HG02938 (cell line): ENCODE data around the gene CHD6.
"Not testable (repeated sequence)": the region's sequence is repeated elsewhere in the genome, so short reads cannot be mapped to it uniquely, and the experiment has no call there.

Experiments used
- ATAC-seq: cut with Tn5 transposase; IDR thresholded peaks from one replicate; pipeline ENCODE4 v1.9.1; 2021; ENCODE audit warnings: mild to moderate bottlenecking, moderate library complexity; ENCODE audit not compliant: unreplicated experiment

Gene CHD6

DNA sequence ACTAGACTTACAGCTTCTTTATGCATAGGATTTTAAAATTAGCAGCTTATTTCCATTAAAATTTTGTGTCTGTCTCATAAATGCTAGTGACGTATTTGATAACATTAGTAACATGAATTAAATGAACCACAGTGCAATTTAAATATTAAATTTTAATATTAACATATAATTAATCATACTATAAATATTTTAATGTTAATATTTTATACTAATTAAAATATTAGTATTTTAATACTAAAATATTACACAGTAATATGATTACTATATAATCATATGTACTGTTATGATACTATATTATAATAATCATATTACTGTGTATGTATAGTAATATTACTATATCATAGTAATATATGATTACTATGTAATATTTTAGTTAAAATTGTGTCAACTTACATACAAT, 73.7 kb downstream of the CHD6 start:
- no peak for ATAC-seq

DNA sequence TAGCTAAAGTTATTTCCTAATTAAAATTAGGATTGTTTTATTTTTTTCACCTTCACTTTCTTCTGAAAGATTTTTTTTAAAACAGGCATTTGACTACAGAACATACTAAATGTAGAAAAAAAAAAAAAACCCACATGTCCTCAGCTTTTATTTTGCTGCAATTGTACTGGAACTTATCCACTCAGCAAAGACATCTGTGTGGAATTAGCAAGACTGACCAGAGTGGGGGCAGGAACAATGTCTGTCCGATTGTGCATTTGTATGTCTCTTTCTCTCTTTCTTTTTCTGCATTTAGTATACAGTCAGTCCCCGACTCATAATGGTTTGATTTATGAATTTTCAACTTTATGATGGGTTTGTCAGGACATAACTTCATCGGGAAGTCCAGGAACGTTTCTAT, 77.3 kb downstream of the CHD6 start:
- no peak for ATAC-seq

DNA sequence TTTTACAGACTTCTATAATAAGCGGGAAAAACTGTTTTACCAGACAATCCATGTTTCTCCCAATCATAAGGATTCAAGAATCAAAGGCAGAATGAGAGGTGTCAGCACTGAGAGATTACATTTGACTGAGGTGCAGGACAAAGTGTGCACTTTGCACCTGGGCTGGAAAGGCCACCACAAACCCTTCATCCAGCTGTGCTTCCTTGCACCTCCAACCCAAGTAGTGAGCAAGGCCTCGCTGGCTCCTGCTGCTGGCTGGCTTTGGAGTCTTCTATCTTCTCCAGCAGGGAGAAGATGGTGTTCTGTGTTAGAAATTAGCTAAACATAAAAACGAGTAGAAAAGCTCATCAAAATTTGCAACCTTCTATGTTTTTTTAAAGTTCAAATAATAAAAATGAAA, 77.7 kb downstream of the CHD6 start:
- no peak for ATAC-seq

DNA sequence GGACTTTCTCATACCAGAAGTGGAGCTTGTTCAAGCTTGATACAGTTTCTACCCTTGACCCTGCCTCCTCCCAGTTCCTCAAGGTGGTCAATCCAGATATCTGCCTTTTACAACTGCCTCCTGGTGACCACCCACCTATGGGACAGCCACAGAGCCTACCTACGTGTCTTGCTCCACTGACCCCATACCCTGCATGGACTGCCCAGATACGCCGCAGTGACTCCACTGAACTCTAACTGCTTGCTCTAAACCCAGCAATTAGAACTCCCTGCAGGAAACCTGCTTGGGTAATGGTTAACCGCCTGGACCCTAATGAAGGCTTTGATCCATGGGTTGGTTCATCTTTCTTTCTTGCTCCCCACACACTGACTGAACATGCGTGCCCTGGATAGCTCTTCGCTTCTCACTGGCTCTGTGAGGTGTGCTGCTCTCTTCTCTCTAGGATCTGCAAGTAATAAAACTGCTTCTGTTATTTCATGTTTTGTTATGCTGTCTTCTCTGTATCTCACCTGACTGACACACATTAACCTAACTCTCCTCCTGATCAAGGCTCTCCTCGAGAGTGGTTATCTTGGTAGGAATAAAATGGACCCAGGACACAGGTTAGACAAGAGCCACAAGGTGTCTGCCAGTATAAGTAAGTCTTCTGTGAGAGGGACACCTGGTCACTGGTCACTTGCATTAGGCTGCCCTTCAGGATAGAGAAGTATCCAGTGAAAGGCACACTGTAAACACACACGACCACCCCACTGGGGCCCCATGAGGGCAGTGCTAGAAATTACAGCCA, 79.2 kb downstream of the CHD6 start:
- no peak for ATAC-seq

DNA sequence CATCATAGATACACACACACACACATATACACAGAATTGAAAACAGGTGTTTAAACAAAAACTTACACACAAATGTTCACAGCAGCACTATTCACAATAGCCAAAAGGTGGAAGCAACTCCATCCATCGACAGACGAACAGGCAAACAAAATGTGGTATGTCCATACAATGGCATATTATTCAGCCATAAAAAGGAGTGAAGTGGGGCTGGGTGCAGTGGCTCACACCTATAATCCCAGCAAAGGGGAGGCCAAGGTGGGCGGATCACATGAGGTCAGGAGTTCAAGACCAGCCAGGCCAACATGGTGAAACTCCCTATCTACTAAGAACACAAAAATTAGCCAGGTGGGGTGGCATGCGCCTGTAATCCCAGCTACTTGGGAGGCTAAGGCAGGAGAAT, 80.3 kb downstream of the CHD6 start:
- no peak for ATAC-seq

DNA sequence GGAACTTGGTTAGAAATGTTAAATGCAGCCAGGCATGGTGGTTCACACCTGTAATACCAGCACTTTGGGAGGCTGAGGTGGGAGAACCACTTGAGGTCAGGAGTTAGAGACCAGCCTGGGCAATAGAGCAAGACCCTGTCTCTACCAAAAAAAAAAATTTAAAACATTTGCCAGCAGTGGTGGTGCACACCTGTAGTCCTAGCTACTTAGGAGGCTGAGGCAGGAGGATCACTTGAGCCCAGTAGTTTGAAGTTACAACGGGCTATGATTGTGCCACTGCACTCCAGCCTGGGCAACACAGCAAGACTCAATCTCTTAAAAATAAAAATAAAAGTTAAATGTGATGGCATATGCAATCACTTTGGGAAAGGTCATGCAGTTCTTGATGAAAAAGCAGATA, 82.6 kb downstream of the CHD6 start:
- ATAC-seq = not testable (repeated sequence)

DNA sequence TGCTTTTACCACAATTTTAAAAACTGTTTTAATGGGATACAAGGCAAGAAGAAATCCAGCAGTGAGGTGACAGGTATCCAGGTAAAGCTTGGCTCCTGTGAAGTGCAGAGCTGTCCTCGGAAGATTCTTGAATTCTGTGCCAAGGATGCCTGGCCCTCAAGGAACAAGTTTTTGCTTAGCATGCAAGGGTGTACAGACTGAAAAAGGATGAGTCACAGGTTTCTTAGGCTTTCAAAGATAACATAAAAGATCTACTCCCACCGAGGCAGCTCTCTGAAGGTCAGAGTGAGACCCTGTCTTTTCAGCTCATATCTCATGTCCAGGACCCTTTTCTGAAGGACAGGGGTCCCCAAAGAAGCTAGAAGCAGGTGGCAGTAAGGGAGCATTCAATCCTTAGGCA, 83.3 kb downstream of the CHD6 start:
- ATAC-seq = no peak

DNA sequence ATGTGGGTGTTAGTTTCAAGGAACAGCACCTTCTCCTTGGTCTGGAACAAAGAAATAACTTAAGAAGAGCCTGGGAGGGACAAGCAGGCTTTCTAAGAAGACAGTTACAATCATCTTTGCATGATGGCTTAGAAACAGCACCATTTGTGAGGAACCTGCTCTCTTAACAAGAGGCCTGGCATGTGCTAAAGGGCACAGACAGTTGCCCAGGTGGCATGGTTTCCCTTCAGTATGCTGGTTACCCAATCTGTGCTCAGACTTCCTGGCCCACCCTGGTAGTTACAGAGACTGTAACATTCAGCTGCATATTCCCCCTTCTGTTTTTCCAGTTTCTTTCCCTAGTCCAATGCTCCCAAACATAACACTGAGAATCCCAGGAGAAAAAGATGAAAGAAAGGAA, 84.0 kb downstream of the CHD6 start:
- no peak for ATAC-seq

DNA sequence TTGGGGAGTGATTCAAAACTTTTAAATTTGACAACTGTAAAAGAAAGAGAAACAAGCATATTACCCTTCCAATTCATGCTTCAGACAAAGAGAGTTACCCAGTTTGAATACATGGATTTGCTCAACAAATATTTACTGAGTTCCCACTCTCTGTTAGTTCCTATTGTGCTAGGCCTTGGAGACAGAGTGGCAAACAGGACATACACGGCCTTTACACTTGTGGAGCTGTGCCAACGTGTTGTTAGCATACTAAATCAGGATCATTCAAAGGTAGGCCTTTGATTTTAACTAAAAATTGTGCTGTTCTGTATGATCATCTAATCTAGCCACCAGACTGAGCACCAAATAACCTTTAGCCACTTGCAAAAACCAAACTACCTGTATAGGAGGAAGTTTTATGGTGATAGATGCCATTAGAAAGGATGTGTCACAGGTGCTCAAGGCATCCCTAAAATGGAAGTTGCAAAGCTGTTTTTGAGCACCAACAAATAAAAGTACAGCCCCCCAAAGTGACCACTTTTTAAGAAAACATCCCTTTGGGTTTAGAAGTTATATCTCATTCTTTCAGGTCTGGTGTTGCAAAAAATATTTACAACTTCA, 84.5 kb downstream of the CHD6 start:
- ATAC-seq = no peak

DNA sequence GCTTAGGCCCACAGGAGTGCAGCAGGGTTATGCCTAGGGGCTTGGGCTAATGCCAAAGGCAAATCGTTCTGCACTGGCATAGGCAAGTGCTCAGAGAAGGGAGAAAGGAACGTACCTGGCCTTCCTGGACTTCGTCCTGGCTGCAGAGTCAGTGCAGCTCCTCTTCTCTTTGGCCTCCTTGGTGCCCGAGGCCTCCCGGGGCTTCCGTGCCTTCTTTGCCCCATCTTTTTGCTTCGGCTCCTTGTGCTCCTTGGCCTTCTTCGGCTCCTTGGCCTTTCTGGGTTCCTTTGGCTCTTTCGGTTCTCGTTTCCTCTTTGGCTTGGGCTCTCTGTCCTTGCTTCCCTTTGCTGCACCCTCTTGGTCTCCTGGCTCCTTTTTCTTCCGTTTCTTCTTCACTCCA, 85.2 kb downstream of the CHD6 start:
- ATAC-seq = no peak

DNA sequence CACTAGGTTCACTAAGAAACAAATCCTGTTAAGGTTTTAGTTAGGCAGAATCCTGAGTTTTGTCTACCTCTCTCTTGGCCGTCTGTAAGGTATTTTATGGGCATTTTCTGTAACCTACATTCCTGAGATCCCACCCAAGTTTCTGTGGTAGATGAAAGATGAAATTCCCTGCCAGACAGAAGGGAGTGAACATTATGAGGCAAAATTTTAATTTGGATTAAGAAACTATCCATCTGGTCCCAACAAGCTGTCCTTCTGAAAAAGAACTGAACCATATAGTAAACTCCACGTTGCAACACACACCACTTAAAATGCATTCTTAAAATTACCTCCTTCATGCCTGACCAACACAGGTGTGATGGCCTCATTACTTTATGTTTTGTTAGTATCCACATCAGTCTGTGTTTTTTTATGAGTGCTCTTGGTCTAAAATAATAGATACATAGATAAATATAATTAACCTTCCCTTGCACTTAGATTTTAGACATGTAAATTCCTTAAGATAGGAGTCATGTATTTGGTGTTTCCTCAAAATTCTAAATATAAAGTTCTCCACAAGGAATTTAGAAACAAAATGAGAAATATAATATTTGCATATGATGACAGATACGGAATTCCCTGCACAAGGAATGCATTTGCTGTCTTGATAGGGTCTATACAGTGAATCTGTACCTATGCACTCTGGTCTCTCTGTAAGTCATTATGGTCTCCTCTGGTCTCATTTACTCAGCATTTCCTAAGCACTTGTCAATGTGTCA, 86.5 kb downstream of the CHD6 start:
- no peak for ATAC-seq

DNA sequence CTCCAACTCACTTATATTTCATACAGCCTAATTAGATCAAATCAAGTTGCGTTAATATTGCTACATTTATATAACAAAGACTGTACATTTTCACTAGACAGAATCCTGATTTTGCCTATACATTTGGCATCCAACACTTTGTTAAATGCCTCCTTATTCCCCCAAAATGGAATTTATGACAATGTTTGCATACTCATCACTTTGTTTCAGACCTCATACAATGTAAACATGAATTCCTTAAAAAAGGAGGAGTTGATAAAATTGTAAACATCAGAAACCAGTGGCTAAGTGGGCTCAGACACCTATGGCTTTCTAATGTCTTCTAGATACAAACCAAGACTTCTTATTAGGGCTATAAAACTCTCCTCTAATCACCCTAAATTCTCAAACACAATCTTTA, 87.3 kb downstream of the CHD6 start:
- no peak for ATAC-seq

DNA sequence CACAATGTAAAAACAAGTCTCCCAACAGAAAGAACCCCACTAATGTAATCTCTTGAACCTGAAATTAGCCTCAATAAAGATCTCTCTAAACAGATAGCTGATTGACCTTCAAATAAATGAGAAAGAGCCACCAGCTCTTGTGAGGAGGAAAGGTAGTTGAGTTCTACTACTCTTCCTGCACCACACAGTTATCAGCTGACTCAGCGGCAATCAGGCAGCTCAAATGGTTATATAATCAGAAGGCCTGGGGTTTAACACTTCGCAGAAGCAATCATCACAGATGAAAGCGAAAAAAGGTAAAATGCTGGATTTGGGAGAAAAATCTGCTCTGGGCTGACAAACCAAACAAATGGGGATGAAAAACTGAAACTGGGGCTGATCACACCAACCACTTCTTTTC, 91.8 kb downstream of the CHD6 start:
- no peak for ATAC-seq

DNA sequence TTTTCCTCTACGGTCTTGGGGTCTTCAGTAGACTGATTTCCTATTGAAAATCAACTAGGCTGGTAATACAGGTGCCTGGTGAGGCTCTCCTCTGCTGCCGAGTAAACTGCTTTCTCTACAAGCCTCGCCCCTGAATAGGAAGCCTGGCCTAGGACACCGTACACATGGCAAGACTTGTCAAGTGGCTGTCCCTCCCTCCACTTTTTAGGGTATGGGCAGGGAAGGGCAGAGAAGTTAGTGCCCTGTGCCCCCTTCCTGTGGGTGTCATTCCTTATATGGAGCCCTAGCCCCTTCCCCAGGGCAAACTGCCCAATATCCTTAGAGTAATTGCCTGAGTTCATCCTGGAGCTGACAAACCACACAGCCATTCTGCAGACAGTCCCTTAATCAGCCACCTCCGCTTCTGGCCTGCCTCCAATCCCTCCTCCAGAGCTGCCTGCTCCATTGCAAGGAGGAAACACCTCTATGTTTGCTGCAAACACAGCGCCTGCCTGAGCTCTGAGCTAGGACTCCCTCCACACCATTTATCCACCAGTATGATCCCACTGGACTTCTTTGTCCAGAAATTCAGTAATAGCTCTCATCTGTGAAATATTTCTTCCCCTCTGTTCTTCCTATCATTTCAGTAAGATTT, 93.1 kb downstream of the CHD6 start:
- no peak for ATAC-seq

DNA sequence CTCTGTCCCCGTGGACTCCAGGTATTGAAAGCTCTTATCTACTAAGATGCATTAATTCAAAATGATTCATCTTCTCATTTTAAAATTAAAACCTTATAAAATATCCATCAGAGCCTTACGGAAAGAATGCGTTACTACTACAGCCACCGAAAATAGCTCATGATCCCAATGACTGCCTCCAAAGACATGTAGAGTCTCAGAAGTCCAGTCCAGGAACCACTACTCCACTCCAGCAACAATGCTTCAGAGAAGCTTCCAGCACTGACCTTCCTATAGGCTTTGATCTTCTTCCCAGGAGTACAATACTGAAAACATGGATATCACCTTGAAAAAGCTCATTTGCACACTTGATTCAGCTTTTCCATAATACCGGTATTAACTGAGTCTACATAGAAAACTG, 94.3 kb downstream of the CHD6 start:
- no peak for ATAC-seq

DNA sequence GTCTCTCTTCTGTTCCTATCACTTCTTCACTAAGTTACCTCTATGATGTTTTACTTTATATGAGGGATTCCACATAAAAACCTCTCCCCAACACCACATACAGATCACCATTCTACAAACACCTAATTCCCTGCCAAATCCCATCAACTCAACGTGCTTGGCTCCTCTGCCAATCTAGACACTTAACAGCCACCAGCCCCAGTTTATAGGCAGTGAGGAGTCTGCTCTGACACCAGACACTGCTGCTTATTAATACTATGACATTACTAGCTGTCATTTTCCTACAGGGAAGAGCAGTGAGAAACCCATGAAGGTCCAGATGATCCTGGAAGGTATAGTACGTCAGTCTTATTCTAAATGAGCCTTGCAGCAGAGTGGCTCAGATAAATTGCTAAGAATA, 104.3 kb downstream of the CHD6 start:
- no peak for ATAC-seq

DNA sequence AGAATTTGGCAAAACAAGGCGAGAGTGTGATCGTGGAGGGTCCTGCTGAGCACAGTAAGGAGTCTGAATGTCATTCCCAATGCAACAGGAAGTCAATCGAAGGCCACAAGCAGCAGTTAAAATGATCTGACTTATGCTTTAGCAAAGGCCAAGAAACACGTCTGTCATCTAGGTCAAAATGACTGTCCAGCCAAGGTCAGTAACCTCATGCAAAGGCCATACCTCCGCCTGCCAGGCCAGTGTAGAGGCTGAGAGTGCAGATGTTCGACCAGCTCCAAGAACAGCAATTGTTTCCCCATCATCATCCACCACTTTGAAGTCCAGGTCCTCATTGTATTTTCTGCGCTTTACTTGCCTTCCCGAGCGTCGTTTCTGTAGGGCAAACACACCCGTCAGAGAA, 105.6 kb downstream of the CHD6 start:
- ATAC-seq = no peak

DNA sequence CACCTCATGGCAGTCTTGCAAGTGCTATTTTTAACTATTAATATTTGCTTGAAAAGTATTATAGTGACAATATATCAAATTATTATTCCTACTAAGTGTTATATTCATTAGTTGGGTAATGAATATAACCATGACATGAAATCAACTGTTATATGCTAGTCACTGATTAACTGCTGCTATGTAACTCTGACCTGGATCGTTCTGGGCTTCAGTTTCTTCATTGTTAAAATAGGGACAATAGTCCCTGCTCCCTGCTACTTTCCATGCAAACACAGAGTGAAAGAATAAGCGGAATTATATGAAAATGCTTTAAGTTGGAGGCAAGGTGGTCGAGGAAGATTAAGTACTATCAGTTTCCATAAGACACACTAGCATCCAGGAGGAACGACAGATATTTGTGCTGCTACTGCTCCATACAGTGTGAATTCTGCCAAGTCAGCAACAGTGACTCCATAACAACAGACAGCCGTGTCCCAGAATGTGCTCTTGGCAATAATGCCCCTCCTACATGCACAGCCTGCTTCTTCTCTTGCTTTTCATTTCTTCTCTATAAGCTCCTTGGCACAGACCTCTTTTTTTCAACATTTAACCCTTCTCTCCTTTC, 107.2 kb downstream of the CHD6 start:
- no peak for ATAC-seq

DNA sequence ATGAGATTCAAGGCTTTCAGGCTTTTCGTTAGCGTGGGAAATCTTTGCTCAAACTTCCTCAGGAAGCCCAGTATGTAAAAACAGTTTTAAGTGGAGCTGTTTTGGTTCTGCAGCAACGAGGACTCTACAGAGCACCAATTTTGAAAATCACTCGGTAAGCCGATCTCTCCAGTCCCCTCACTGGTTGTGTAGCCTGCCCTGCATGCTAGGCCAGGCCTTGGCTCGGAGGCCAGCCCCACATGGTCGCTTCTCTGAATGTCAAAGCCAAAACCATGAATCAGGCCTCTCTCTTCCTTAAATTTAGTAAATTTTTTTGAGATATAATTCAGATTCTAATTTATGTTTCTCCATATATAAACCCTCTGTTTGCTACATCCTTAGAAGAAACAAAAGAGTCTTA, 108.0 kb downstream of the CHD6 start:
- ATAC-seq = no peak

DNA sequence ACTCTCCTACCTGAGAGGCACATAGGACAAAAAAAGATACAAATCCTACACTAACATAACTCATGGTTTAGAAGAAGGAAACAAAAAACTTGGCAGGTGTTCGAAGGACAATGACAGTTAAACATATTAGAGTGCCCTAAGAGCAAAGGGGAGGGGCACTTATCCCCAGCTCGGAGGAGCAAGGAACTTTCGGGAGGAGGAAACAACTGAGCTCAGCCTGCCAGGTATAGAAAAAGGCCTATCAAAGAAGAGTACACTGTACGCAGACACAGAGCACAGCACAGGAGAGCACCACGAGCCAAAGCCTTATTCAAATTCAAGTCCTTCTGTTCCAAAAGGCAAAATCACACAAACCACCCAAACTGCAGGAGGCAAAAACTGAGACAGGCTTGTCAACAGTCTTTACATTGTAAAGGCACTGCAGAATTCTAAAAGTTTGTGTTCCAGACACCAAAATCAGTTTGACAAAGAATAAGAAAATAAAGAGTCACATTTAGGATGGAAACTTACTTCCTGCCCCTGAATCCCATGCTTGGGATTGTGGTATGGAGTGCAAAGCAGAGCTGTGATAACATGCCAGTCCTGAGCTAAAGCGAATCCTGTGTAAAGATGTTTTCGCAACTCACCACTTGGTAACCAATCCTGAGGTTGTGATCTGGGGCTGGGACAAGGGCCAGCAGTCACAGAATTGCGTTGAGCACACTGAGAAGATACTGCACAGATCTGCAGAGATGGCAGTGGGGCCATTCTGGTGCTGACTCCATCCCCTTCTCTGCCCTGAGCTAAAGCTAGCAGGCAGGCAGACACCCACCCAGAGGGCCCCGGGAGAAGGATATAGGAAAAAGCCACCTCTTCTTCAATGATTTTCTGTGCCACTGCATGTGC, 108.6 kb downstream of the CHD6 start:
- ATAC-seq = no peak
